ENCODE results near the gene PNKD.
A peak's percentile ranks its signal among the peaks of the same experiment; 100 is the strongest.

GRCh38 chr2:218272531-218273212, 2.4 kb downstream of the PNKD start:
- peak; percentile 90 for TF ChIP-seq CTCF (conservative IDR thresholded peaks at IDR 0.05)
- TF ChIP-seq ZFX (IDR thresholded peaks at IDR 0.05) = no peak

Measured in C4-2B (cell line).